SK-N-SH treated with all-trans-retinoic acid at 6 μM for 48 hours (cell line): ENCODE results near the gene LIMCH1.

ENCODE experiments used
- ATAC-seq: fragments of 200-7000 bp; cut with Tn5 transposase; 3 replicates; pipeline ENCODE4 v1.9.1; 2020; ENCODE audit warnings: mild to moderate bottlenecking, moderate library complexity
- ARNTL ChIP-seq: fragments of 450-650 bp; formaldehyde crosslinking; IDR thresholded peaks from 2 replicates; pipeline ENCODE4 v1.5.0; 2020; ENCODE audit warnings: low read depth, mild to moderate bottlenecking, moderate library complexity, borderline replicate concordance
- BACH2 ChIP-seq: fragments of 250-450 bp; sonication (Bioruptor Pico); IDR thresholded peaks from 2 replicates; pipeline ENCODE4 v1.9.0; 2021; ENCODE audit warnings: mild to moderate bottlenecking, borderline replicate concordance
- CSDC2 ChIP-seq: fragments of 250-450 bp; sonication (Bioruptor Pico); IDR thresholded peaks from 2 replicates; pipeline ENCODE4 v1.5.0; 2020; ENCODE audit warnings: mild to moderate bottlenecking, moderate library complexity
- ESRRG ChIP-seq: fragments of 250-450 bp; sonication (Bioruptor Pico); IDR thresholded peaks from 2 replicates; pipeline ENCODE4 v1.6.1; 2021; ENCODE audit warnings: mild to moderate bottlenecking
- GLIS3 ChIP-seq: fragments of 250-450 bp; sonication (Bioruptor Pico); IDR thresholded peaks from 2 replicates; pipeline ENCODE4 v1.5.0; 2020; ENCODE audit warnings: mild to moderate bottlenecking, moderate library complexity
- ISL1 ChIP-seq: fragments of 250-450 bp; sonication (Bioruptor Pico); IDR thresholded peaks from 2 replicates; pipeline ENCODE4 v2.1.2; 2022; ENCODE audit warnings: mild to moderate bottlenecking, moderate library complexity
- OSR1 ChIP-seq: fragments of 250-450 bp; sonication (Bioruptor Pico); IDR thresholded peaks from 2 replicates; pipeline ENCODE4 v1.8.0; 2022; ENCODE audit warnings: moderate library complexity, mild to moderate bottlenecking, inconsistent platforms
- PPARA ChIP-seq: fragments of 250-450 bp; sonication (Bioruptor Pico); IDR thresholded peaks from 2 replicates; pipeline ENCODE4 v1.5.0; 2020; ENCODE audit warnings: mild to moderate bottlenecking, borderline replicate concordance
- RARB ChIP-seq: fragments of 250-450 bp; sonication (Bioruptor Pico); IDR thresholded peaks from 2 replicates; pipeline ENCODE4 v1.8.0; 2021; ENCODE audit warnings: mild to moderate bottlenecking, moderate library complexity
- SNAI2 ChIP-seq: fragments of 250-450 bp; sonication (Bioruptor Pico); IDR thresholded peaks from 2 replicates; pipeline ENCODE4 v1.5.0; 2020; ENCODE audit warnings: mild to moderate bottlenecking, moderate library complexity
- TCF4 ChIP-seq: fragments of 250-450 bp; sonication (Bioruptor Pico); IDR thresholded peaks from 2 replicates; pipeline ENCODE4 v1.8.0; 2021; ENCODE audit warnings: mild to moderate bottlenecking, moderate library complexity, borderline replicate concordance
- ZC3H10 ChIP-seq: fragments of 250-450 bp; sonication (Bioruptor Pico); IDR thresholded peaks from 2 replicates; pipeline ENCODE4 v1.5.1; 2021; ENCODE audit warnings: mild to moderate bottlenecking, moderate library complexity
- ZFP3 ChIP-seq: fragments of 250-450 bp; sonication (Bioruptor Pico); IDR thresholded peaks from 2 replicates; pipeline ENCODE4 v1.5.0; 2020; ENCODE audit warnings: mild to moderate bottlenecking, moderate library complexity
- ZFP30 ChIP-seq: fragments of 450-650 bp; formaldehyde crosslinking; IDR thresholded peaks from 2 replicates; pipeline ENCODE4 v1.5.0; 2022; ENCODE audit warnings: mild to moderate bottlenecking, moderate library complexity
- ZNF565 ChIP-seq: fragments of 450-650 bp; formaldehyde crosslinking; conservative IDR thresholded peaks from 2 replicates; pipeline ENCODE4 v1.5.0; 2020; ENCODE audit warnings: low read depth, mild to moderate bottlenecking, moderate library complexity
- ZNF70 ChIP-seq: fragments of 450-650 bp; formaldehyde crosslinking; IDR thresholded peaks from 2 replicates; pipeline ENCODE4 v1.5.0; 2020; ENCODE audit warnings: mild to moderate bottlenecking, moderate library complexity
- ZNF8 ChIP-seq: fragments of 450-650 bp; formaldehyde crosslinking; IDR thresholded peaks from 2 replicates; pipeline ENCODE4 v1.5.0; 2020; ENCODE audit warnings: mild to moderate bottlenecking, moderate library complexity
- TF ChIP-seq, protein P1 (sequence below): fragments of 250-450 bp; sonication (Bioruptor Pico); IDR thresholded peaks from 2 replicates; pipeline ENCODE4 v1.5.1; 2021; ENCODE audit warnings: mild to moderate bottlenecking, moderate library complexity
- TF ChIP-seq, protein P2 (sequence below): fragments of 250-450 bp; sonication (Bioruptor Pico); IDR thresholded peaks from 2 replicates; pipeline ENCODE4 v1.8.0; 2021; ENCODE audit warnings: low read depth, mild to moderate bottlenecking, moderate library complexity, borderline replicate concordance
- TF ChIP-seq, protein P3 (sequence below): fragments of 250-450 bp; sonication (Bioruptor Pico); IDR thresholded peaks from 2 replicates; pipeline ENCODE4 v1.8.0; 2020; ENCODE audit warnings: mild to moderate bottlenecking, moderate library complexity, borderline replicate concordance
- TF ChIP-seq, protein P4 (sequence below): fragments of 250-450 bp; sonication (Bioruptor Pico); IDR thresholded peaks from 2 replicates; pipeline ENCODE4 v1.5.1; 2020; ENCODE audit warnings: low read depth, mild to moderate bottlenecking, moderate library complexity

LIMCH1 gene

DNA sequence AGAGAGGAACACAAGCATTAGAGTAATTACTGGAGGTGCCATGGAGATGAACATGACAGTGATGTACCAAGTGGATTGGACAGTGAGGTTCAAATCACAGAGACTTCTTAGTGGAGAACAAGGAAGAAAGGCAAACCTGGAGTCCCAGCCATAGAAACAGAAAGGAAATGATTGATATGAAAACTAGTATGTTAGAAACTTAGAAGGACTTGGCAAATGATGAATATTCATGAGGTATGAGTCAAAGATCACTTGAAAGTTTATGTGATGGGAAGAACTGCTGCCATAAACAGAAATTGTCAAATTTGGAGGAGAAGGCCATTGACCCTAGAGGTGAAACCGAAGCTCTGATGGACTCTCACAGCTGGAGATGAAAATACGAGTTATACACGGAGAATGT lies 122.4 kb downstream of the LIMCH1 start:
- TF ChIP-seq TCF4 (CRISPR knock-in tag) (no peak), ARNTL (CRISPR knock-in tag) (no peak), SNAI2 (CRISPR knock-in tag) (no peak)
- no peak for ATAC-seq

DNA sequence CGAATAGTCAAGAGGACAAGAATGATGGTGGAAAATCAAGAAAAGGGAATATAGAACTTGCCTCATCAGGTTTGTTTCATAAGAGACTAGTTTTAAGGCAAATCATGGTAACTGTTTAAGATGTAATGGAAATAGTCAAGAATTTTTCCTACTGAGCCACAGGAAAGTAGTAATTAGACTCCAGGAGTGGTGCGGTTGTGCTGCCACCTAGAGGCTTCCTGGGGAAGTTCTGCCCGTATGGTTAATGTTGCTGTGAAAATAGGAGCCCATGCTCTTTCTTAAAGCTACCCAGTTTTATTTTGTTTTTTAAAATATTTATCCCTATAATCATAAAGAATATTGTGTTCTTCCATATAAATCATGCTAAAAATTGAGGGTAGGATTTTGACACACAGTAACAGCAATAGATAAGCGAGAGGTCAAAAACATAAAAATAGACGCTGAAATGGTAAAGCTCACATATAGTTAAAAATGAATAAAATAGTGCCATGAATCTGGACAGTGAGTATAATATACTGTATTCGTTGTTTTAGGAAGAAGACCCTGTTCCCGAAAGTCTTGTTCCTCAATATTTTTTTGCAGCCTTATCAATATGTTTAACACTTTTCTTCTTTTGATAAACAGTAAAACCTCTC lies 123.6 kb downstream of the LIMCH1 start:
- TF ChIP-seq, protein P1, sequence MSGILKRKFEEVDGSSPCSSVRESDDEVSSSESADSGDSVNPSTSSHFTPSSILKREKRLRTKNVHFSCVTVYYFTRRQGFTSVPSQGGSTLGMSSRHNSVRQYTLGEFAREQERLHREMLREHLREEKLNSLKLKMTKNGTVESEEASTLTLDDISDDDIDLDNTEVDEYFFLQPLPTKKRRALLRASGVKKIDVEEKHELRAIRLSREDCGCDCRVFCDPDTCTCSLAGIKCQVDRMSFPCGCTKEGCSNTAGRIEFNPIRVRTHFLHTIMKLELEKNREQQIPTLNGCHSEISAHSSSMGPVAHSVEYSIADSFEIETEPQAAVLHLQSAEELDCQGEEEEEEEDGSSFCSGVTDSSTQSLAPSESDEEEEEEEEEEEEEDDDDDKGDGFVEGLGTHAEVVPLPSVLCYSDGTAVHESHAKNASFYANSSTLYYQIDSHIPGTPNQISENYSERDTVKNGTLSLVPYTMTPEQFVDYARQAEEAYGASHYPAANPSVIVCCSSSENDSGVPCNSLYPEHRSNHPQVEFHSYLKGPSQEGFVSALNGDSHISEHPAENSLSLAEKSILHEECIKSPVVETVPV (CRISPR knock-in tag), result no peak
- TF ChIP-seq SNAI2 (CRISPR knock-in tag) (no peak), RARB (CRISPR knock-in tag) (no peak), ZC3H10 (CRISPR knock-in tag) (no peak), ZNF70 (CRISPR knock-in tag) (no peak), OSR1 (CRISPR knock-in tag) (no peak), GLIS3 (CRISPR knock-in tag) (no peak), PPARA (CRISPR knock-in tag) (no peak), ARNTL (CRISPR knock-in tag) (no peak), ESRRG (CRISPR knock-in tag) (no peak), ZNF8 (CRISPR knock-in tag) (no peak), BACH2 (CRISPR knock-in tag) (no peak), ISL1 (CRISPR knock-in tag) (no peak)
- TF ChIP-seq, protein P2, sequence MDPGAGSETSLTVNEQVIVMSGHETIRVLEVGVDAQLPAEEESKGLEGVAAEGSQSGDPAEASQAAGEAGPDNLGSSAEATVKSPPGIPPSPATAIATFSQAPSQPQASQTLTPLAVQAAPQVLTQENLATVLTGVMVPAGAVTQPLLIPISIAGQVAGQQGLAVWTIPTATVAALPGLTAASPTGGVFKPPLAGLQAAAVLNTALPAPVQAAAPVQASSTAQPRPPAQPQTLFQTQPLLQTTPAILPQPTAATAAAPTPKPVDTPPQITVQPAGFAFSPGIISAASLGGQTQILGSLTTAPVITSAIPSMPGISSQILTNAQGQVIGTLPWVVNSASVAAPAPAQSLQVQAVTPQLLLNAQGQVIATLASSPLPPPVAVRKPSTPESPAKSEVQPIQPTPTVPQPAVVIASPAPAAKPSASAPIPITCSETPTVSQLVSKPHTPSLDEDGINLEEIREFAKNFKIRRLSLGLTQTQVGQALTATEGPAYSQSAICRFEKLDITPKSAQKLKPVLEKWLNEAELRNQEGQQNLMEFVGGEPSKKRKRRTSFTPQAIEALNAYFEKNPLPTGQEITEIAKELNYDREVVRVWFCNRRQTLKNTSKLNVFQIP, result no peak
- TF ChIP-seq, protein P3, sequence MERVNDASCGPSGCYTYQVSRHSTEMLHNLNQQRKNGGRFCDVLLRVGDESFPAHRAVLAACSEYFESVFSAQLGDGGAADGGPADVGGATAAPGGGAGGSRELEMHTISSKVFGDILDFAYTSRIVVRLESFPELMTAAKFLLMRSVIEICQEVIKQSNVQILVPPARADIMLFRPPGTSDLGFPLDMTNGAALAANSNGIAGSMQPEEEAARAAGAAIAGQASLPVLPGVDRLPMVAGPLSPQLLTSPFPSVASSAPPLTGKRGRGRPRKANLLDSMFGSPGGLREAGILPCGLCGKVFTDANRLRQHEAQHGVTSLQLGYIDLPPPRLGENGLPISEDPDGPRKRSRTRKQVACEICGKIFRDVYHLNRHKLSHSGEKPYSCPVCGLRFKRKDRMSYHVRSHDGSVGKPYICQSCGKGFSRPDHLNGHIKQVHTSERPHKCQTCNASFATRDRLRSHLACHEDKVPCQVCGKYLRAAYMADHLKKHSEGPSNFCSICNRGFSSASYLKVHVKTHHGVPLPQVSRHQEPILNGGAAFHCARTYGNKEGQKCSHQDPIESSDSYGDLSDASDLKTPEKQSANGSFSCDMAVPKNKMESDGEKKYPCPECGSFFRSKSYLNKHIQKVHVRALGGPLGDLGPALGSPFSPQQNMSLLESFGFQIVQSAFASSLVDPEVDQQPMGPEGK (CRISPR knock-in tag), result no peak
- ATAC-seq, result peak; percentile 89

DNA sequence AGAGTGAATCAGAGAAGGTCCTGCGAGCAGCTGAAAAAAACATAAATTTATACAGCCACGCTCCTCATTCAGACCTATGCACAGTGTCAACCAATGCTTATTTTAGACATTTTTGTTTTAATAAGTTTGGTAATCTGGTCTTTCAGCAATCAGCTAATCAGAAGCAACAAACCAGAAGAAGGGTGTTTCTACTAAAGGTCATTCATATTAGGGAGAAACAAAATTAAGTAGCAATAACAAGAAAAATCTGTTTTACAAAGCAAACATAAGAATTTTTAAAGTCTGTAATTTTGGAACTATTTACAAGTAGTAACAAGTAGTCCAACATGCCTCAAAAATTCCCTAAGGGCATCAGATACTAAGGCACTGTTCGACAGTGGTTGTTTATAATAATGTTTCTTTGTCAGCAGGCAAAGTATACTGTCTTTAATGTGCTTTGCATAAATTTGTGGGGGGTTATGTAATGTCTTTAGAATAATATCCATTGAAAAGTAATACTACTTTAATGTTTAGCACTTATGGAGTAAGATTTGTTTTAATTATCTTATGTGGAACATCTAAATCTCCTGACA lies 127.8 kb downstream of the LIMCH1 start:
- no peak for TF ChIP-seq ZFP3 (CRISPR knock-in tag)
- TF ChIP-seq PPARA (CRISPR knock-in tag), result no peak
- no peak for TF ChIP-seq CSDC2
- no peak for TF ChIP-seq ZNF70 (CRISPR knock-in tag)
- no peak for TF ChIP-seq ZFP30 (CRISPR knock-in tag)
- TF ChIP-seq RARB (CRISPR knock-in tag), result no peak
- TF ChIP-seq ZNF565 (CRISPR knock-in tag), result no peak
- TF ChIP-seq GLIS3 (CRISPR knock-in tag), result no peak
- TF ChIP-seq ISL1 (CRISPR knock-in tag), result no peak
- no peak for ATAC-seq

DNA sequence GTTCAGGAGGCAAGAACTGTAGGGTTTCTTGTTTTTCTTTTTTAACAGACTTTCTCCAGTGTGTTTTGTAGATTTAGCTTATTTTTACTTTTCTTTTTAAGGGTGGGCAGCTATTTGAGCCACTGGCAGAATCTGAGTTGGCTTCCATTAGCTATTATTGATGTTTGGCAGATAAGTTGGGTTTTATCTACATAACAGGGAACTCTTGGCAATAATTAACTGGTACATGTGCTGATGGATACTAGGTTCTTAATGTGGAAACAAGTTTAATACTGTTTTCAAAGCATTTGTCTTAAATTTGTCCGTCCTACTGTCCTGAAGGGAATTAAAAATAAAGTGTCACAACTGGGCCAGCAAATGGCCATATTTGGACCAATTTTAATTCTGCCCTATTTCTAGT lies 130.1 kb downstream of the LIMCH1 start:
- no peak for ATAC-seq
- TF ChIP-seq GLIS3 (CRISPR knock-in tag) (no peak), ESRRG (CRISPR knock-in tag) (no peak), ZFP3 (CRISPR knock-in tag) (no peak), PPARA (CRISPR knock-in tag) (no peak), ZC3H10 (CRISPR knock-in tag) (no peak), BACH2 (CRISPR knock-in tag) (no peak), ARNTL (CRISPR knock-in tag) (no peak), CSDC2 (no peak), ZNF8 (CRISPR knock-in tag) (no peak), SNAI2 (CRISPR knock-in tag) (no peak), ZNF70 (CRISPR knock-in tag) (no peak), RARB (CRISPR knock-in tag) (no peak)
- TF ChIP-seq, protein P2, result no peak
- TF ChIP-seq, protein P4, sequence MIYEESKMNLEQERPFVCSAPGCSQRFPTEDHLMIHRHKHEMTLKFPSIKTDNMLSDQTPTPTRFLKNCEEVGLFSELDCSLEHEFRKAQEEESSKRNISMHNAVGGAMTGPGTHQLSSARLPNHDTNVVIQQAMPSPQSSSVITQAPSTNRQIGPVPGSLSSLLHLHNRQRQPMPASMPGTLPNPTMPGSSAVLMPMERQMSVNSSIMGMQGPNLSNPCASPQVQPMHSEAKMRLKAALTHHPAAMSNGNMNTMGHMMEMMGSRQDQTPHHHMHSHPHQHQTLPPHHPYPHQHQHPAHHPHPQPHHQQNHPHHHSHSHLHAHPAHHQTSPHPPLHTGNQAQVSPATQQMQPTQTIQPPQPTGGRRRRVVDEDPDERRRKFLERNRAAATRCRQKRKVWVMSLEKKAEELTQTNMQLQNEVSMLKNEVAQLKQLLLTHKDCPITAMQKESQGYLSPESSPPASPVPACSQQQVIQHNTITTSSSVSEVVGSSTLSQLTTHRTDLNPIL, result no peak
- TF ChIP-seq, protein P3 (CRISPR knock-in tag), result no peak
